ENCODE results near the gene PSMD9.

- TF ChIP-seq CTCF (IDR thresholded peaks at IDR 0.05) (no peak), POLR2A (IDR thresholded peaks at IDR 0.05) (no peak), POLR2AphosphoS5 (IDR thresholded peaks at IDR 0.05; ENCODE audit: insufficient read depth in 1 of 2, low read depth in 1 of 2) (no peak)
These were observed 45.7 kb downstream of the PSMD9 start for GRCh38 chr12:121934309-121934664.

Data from vagina (tissue), 2 donors.